Hepatocyte (in vitro differentiated cells): ENCODE measurements around the gene ITPR2. TPM values are rescaled to one million over a fixed set of nuclear protein-coding genes. Genes with fewer than 3 reads are reported as not detected.

Experiments
- DNase-seq: peaks from one replicate; pipeline ENCODE4 v3.0.0-alpha.2; 2016; ENCODE audit warnings: low spot score
- H2AFZ ChIP-seq: fragments of 200-600 bp; sonication (generic); 2 replicates; pipeline ENCODE4 v1.6.0; 2016; ENCODE audit warnings: antibody characterized with exemption, mild to moderate bottlenecking
- H3K27ac ChIP-seq: fragments of 200-600 bp; sonication (generic); 2 replicates; pipeline ENCODE4 v1.5.1; 2016; ENCODE audit warnings: mild to moderate bottlenecking
- H3K27me3 ChIP-seq: fragments of 200-600 bp; sonication (generic); 2 replicates; pipeline ENCODE4 v1.6.1; 2016
- H3K36me3 ChIP-seq: fragments of 200-600 bp; sonication (generic); replicated peaks from 2 replicates; pipeline ENCODE4 v1.5.1; 2016; ENCODE audit warnings: low read depth; ENCODE audit not compliant: insufficient read depth
- H3K4me1 ChIP-seq: fragments of 200-600 bp; sonication (generic); 2 replicates; pipeline ENCODE4 v1.5.1; 2016; ENCODE audit warnings: mild to moderate bottlenecking, moderate library complexity; ENCODE audit not compliant: insufficient read depth
- H3K4me2 ChIP-seq: fragments of 200-600 bp; sonication (generic); 2 replicates; pipeline ENCODE4 v1.6.0; 2016
- H3K4me3 ChIP-seq: fragments of 200-600 bp; sonication (generic); 2 replicates; pipeline ENCODE4 v1.5.1; 2016; ENCODE audit warnings: mild to moderate bottlenecking
- H3K79me2 ChIP-seq: fragments of 200-600 bp; sonication (generic); 2 replicates; pipeline ENCODE4 v1.6.0; 2017; ENCODE audit warnings: mild to moderate bottlenecking
- H3K9me2 ChIP-seq: fragments of 200-600 bp; sonication (generic); replicated peaks from 2 replicates; pipeline ENCODE4 v1.6.0; 2017; ENCODE audit warnings: mild to moderate bottlenecking; ENCODE audit not compliant: insufficient read depth
- H3K9me3 ChIP-seq: fragments of 200-600 bp; sonication (generic); 2 replicates; pipeline ENCODE4 v1.5.1; 2016; ENCODE audit warnings: low read depth, mild to moderate bottlenecking
- H4K20me1 ChIP-seq: fragments of 200-600 bp; sonication (generic); 2 replicates; pipeline ENCODE4 v1.6.0; 2016; ENCODE audit warnings: mild to moderate bottlenecking; ENCODE audit not compliant: insufficient read depth, poor library complexity, severe bottlenecking
- CTCF ChIP-seq: fragments of 200-600 bp; sonication (generic); IDR thresholded peaks from 2 replicates; pipeline ENCODE4 v1.5.1; 2016; ENCODE audit warnings: antibody characterized with exemption, mild to moderate bottlenecking; ENCODE audit not compliant: poor library complexity
- EZH2 ChIP-seq: fragments of 200-600 bp; sonication (generic); IDR thresholded peaks from 2 replicates; pipeline ENCODE4 v1.6.1; 2016; ENCODE audit warnings: antibody characterized with exemption, mild to moderate bottlenecking, borderline replicate concordance
- EZH2phosphoT487 ChIP-seq: fragments of 200-600 bp; sonication (generic); IDR thresholded peaks from one replicate; pipeline ENCODE4 v1.6.1; 2018; ENCODE audit warnings: antibody characterized with exemption, mild to moderate bottlenecking, low read depth, moderate library complexity; ENCODE audit not compliant: unreplicated experiment, severe bottlenecking
- WGBS: methylation state at CpG from one replicate; pipeline ENCODE4 v1.1.6; 2016; ENCODE audit warnings: low lambda C conversion rate; ENCODE audit errors: missing lambda C conversion rate; 5-methylcytosine and 5-hydroxymethylcytosine counted together
- polyA plus RNA-seq: library from polyadenylated mRNA; unstranded; fragments of >200 nt; fragmentation: Nextera tagmentation; extraction: Ambion mirVana; gene quantifications from 2 replicates; pipeline ENCODE4 v1.2.1, GENCODE V29; 2016
- total RNA-seq: library from RNA; depleted of rRNA; stranded (reverse); fragments of >200 nt; gene quantifications from 2 replicates; pipeline ENCODE4 v1.2.3, GENCODE V29; 2014

The ITPR2 gene
- total and polyA plus RNA-seq, 2 experiments from 2014 or later, result 22.0 to 51.4 TPM

GRCh38 chr12:26874501-26875296, 41.7 kb upstream of the ITPR2 start:
- Histone ChIP-seq H3K4me3 (no peak overlapping the region), H3K27ac (no peak overlapping the region), H4K20me1 (no peaks in the 10 kb centered on the region), H3K27me3 (no peaks in the 10 kb centered on the region), H2AFZ (no peak overlapping the region), H3K9me2 (no peaks in the 10 kb centered on the region), H3K36me3 (no peaks in the 10 kb centered on the region), H3K79me2 (no peaks in the 10 kb centered on the region), H3K4me2 (no peak overlapping the region), H3K9me3 (no peaks in the 10 kb centered on the region), H3K4me1 (peaks cover 11% of the 10 kb centered on the region)
- TF ChIP-seq EZH2phosphoT487, result no peak
- no peak for TF ChIP-seq EZH2
- no peak for TF ChIP-seq CTCF
- WGBS, result 88% methylated on average over 7 of the region's 7 CpGs
- no peak for DNase-seq

- DNase-seq, result no peak
- H3K4me2 ChIP-seq, result no peak overlapping the region
- H3K79me2 ChIP-seq, result no peaks in the 10 kb centered on the region
- H3K9me2 ChIP-seq, result no peaks in the 10 kb centered on the region
- no peaks in the 10 kb centered on the region for H3K9me3 ChIP-seq
- no peak overlapping the region for H2AFZ ChIP-seq
- TF ChIP-seq CTCF (no peak), EZH2phosphoT487 (no peak), EZH2 (no peak)
- no peaks in the 10 kb centered on the region for H3K36me3 ChIP-seq
- H3K27me3 ChIP-seq, result no peaks in the 10 kb centered on the region
- no peak overlapping the region for H3K4me3 ChIP-seq
- H3K4me1 ChIP-seq, result peaks cover 7% of the 10 kb centered on the region
- no peak overlapping the region for H3K27ac ChIP-seq
- no peaks in the 10 kb centered on the region for H4K20me1 ChIP-seq
- WGBS, result 93% methylated on average over 1 of the region's 1 CpG
Observed at GRCh38 chr12:26872625-26873024, 39.6 kb upstream of the ITPR2 start.

- Histone ChIP-seq H3K9me2 (no peaks in the 10 kb centered on the region), H3K4me3 (no peak overlapping the region), H3K36me3 (no peaks in the 10 kb centered on the region), H3K79me2 (no peaks in the 10 kb centered on the region), H2AFZ (no peak overlapping the region), H3K4me2 (no peak overlapping the region), H3K27me3 (no peaks in the 10 kb centered on the region), H3K9me3 (no peaks in the 10 kb centered on the region), H4K20me1 (no peaks in the 10 kb centered on the region), H3K4me1 (peaks cover 7% of the 10 kb centered on the region), H3K27ac (no peak overlapping the region)
- TF ChIP-seq EZH2 (no peak), CTCF (no peak), EZH2phosphoT487 (no peak)
- no peak for DNase-seq
- 91% methylated on average over 2 of the region's 2 CpGs for WGBS
Observed at GRCh38 chr12:26871985-26872384, 39.0 kb upstream of the ITPR2 start.
